DND-41 (cell line): Measurements from ENCODE around the gene NKAPL.
"Not testable (repeated sequence)": the region's sequence is repeated elsewhere in the genome, so short reads cannot be mapped to it uniquely, and the experiment has no call there.

Experiments
- ATAC-seq: fragments of 200-7000 bp; cut with Tn5 transposase; 3 replicates; pipeline ENCODE4 v1.9.1; 2021; ENCODE audit warnings: low read depth; ENCODE audit not compliant: insufficient read depth
- DNase-seq: peaks from one replicate; pipeline ENCODE4 v3.0.0-alpha.2; 2020
- H2AFZ ChIP-seq: 2 replicates; pipeline ENCODE4 v1.6.0; 2012; ENCODE audit warnings: low read depth, low read length
- H3K27ac ChIP-seq: 2 replicates; pipeline ENCODE4 v1.5.1; 2012; ENCODE audit warnings: low read length, inconsistent platforms
- H3K27me3 ChIP-seq: fragments of 200-600 bp; sonication (generic); 2 replicates; pipeline ENCODE4 v1.6.0; 2012; ENCODE audit warnings: low read length, mild to moderate bottlenecking, inconsistent platforms; ENCODE audit not compliant: insufficient read depth, poor library complexity
- H3K36me3 ChIP-seq: 2 replicates; pipeline ENCODE4 v1.5.1; 2012; ENCODE audit warnings: low read length, inconsistent platforms; ENCODE audit not compliant: insufficient read depth
- H3K4me1 ChIP-seq: 2 replicates; pipeline ENCODE4 v1.5.1; 2012; ENCODE audit warnings: mild to moderate bottlenecking, low read length; ENCODE audit not compliant: insufficient read depth
- H3K4me2 ChIP-seq: 2 replicates; pipeline ENCODE4 v1.6.0; 2012; ENCODE audit warnings: mild to moderate bottlenecking, moderate library complexity, low read length, inconsistent platforms; ENCODE audit not compliant: insufficient read depth
- H3K4me3 ChIP-seq, 2 experiments: fragments of 200-600 bp in 1 of 2; shearing (Covaris generic) in 1 of 2; 2 replicates each; pipeline ENCODE4 v1.5.1; 2012 to 2016; ENCODE audit warnings: inconsistent platforms in 2 of 2, low read length in 2 of 2, mild to moderate bottlenecking in 2 of 2, low read depth in 1 of 2, moderate library complexity in 1 of 2
- H3K79me2 ChIP-seq: 2 replicates; pipeline ENCODE4 v1.6.0; 2012; ENCODE audit warnings: low read length, inconsistent platforms; ENCODE audit not compliant: insufficient read depth
- H3K9ac ChIP-seq: 2 replicates; pipeline ENCODE4 v1.6.0; 2012; ENCODE audit warnings: low read depth, mild to moderate bottlenecking, inconsistent platforms, low read length, moderate library complexity
- H3K9me3 ChIP-seq: 2 replicates; pipeline ENCODE4 v1.5.1; 2012; ENCODE audit warnings: low read length, moderate library complexity, mild to moderate bottlenecking, inconsistent platforms; ENCODE audit not compliant: insufficient read depth, severe bottlenecking
- H4K20me1 ChIP-seq: 2 replicates; pipeline ENCODE4 v1.6.0; 2012; ENCODE audit warnings: low read length; ENCODE audit not compliant: insufficient read depth
- CTCF ChIP-seq: IDR thresholded peaks from 2 replicates; pipeline ENCODE4 v1.5.1; 2012; ENCODE audit warnings: borderline replicate concordance, low read length, moderate library complexity, mild to moderate bottlenecking; ENCODE audit not compliant: poor library complexity, severe bottlenecking; ENCODE audit errors: extremely low read depth
- EZH2 ChIP-seq: IDR thresholded peaks from 3 replicates; pipeline ENCODE4 v1.6.1; 2012; ENCODE audit warnings: borderline replicate concordance, low read depth, mild to moderate bottlenecking, moderate library complexity, low read length, inconsistent platforms; ENCODE audit not compliant: severe bottlenecking

The NKAPL gene

GRCh38 chr6:28291573-28291972 lies 32.5 kb downstream of the NKAPL start:
- peaks cover 22% of the 10 kb centered on the region for H3K36me3 ChIP-seq
- ATAC-seq (no peak), DNase-seq (no peak)
- H3K27me3 ChIP-seq, result no peaks in the 10 kb centered on the region
- no peaks in the 10 kb centered on the region for H4K20me1 ChIP-seq
- no peaks in the 10 kb centered on the region for H3K9me3 ChIP-seq
- no peak for TF ChIP-seq EZH2
- no peak for TF ChIP-seq CTCF
- H3K79me2 ChIP-seq, result no peaks in the 10 kb centered on the region
- no peak overlapping the region for H3K9ac ChIP-seq
- H3K4me2 ChIP-seq, result no peak overlapping the region
- H2AFZ ChIP-seq, result no peak overlapping the region
- no peak overlapping the region for H3K4me3 ChIP-seq
- no peak overlapping the region for H3K27ac ChIP-seq
- no peaks in the 10 kb centered on the region for H3K4me1 ChIP-seq

GRCh38 chr6:28295326-28295725 lies 36.2 kb downstream of the NKAPL start:
- Histone ChIP-seq H3K4me1 (no peaks in the 10 kb centered on the region), H3K9me3 (no peaks in the 10 kb centered on the region), H4K20me1 (no peaks in the 10 kb centered on the region), H3K9ac (no peak overlapping the region), H3K36me3 (peaks cover 18% of the 10 kb centered on the region), H3K79me2 (no peaks in the 10 kb centered on the region), H3K27ac (no peak overlapping the region), H2AFZ (no peak overlapping the region), H3K27me3 (no peaks in the 10 kb centered on the region), H3K4me2 (no peak overlapping the region), H3K4me3 (no peak overlapping the region)
- TF ChIP-seq EZH2 (no peak), CTCF (no peak)
- DNase-seq, result no peak
- ATAC-seq, result no peak

GRCh38 chr6:28296520-28297060 lies 37.5 kb downstream of the NKAPL start:
- H3K36me3 ChIP-seq, result peaks cover 28% of the 10 kb centered on the region
- H3K27me3 ChIP-seq, result no peaks in the 10 kb centered on the region
- no peak overlapping the region for H3K4me2 ChIP-seq
- TF ChIP-seq EZH2 (no peak), CTCF (no peak)
- H4K20me1 ChIP-seq, result no peaks in the 10 kb centered on the region
- no peak overlapping the region for H3K4me3 ChIP-seq
- H3K4me1 ChIP-seq, result no peaks in the 10 kb centered on the region
- no peak overlapping the region for H3K27ac ChIP-seq
- no peaks in the 10 kb centered on the region for H3K79me2 ChIP-seq
- no peak for ATAC-seq
- H3K9me3 ChIP-seq, result no peaks in the 10 kb centered on the region
- no peak for DNase-seq
- H3K9ac ChIP-seq, result no peak overlapping the region
- H2AFZ ChIP-seq, result no peak overlapping the region

GRCh38 chr6:28303570-28303969 lies 44.5 kb downstream of the NKAPL start:
- Histone ChIP-seq H3K9me3 (no peaks in the 10 kb centered on the region), H3K36me3 (peaks cover 18% of the 10 kb centered on the region; the same call in 1 of the 2 replicates), H3K27me3 (no peaks in the 10 kb centered on the region), H3K9ac (no peak overlapping the region), H3K4me1 (no peaks in the 10 kb centered on the region), H2AFZ (no peak overlapping the region), H4K20me1 (no peaks in the 10 kb centered on the region), H3K4me2 (no peak overlapping the region), H3K4me3 (no peak overlapping the region), H3K79me2 (no peaks in the 10 kb centered on the region), H3K27ac (no peak overlapping the region)
- no peak for DNase-seq
- no peak for TF ChIP-seq EZH2
- no peak for TF ChIP-seq CTCF
- ATAC-seq, result no peak

- not testable (repeated sequence) for ATAC-seq, H2AFZ ChIP-seq, DNase-seq, H3K27ac ChIP-seq, H3K9ac ChIP-seq, H3K27me3 ChIP-seq, H3K4me1 ChIP-seq, H3K36me3 ChIP-seq, H3K4me2 ChIP-seq, H3K79me2 ChIP-seq, H3K4me3 ChIP-seq, H4K20me1 ChIP-seq, H3K9me3 ChIP-seq
These were observed 47.3 kb downstream of the NKAPL start for GRCh38 chr6:28306363-28306762.
